ENCODE measurements around the gene ANKZF1. TPM values are rescaled to one million over a fixed set of nuclear protein-coding genes. Genes with fewer than 3 reads are reported as not detected.

The ANKZF1 gene
- total and polyA plus RNA-seq, 2 of the 8 experiments (the other 6 are each of a cell fraction or from before 2014, with no cell fraction given) = 32.5 to 50.1 TPM

GRCh38 chr2:219272995-219273394 lies 43.4 kb downstream of the ANKZF1 start:
- no peak overlapping the region for H4K8ac ChIP-seq (ENCODE audit: extremely low read depth, insufficient read depth, low read length)
- H2BK5ac ChIP-seq (ENCODE audit: low read depth, low read length) = no peak overlapping the region
- peaks cover 2 to 6% (median 4%) of the 10 kb centered on the region in 4 experiments for H3K4me1 ChIP-seq (replicated peaks in 1 of 4; ENCODE audit: control insufficient read depth in 3 of 4, insufficient read depth in 4 of 4, low read length in 3 of 4)
- H3K9me3 ChIP-seq (ENCODE audit: insufficient read depth in 2 of 2, low read depth in 1 of 2, low read length in 1 of 2) = no peaks in the 10 kb centered on the region
- ChIA-PET POLR2A (ENCODE audit: partially characterized antibody) (interaction anchor here (1.7 kb wide), 1 partner anchor 10 kb away, joined by 6 read pairs; no protein-coding TSS in a partner anchor), CTCF (ENCODE audit: partially characterized antibody) (interaction anchor here (1.3 to 2.9 kb wide), 3 partner anchors 11 to 26 kb away, joined by 3 to 12 read pairs (median 8); no protein-coding TSS in a partner anchor)
- no peak overlapping the region for H3K18ac ChIP-seq (ENCODE audit: extremely low read depth, low read length)
- no peak overlapping the region for H3K27ac ChIP-seq (ENCODE audit: low read depth, low read length)
- H3K56ac ChIP-seq (replicated peaks; ENCODE audit: insufficient read length, low read depth, low read length) = no peak overlapping the region
- no peak overlapping the region for H2AK5ac ChIP-seq (ENCODE audit: low read depth, low read length)
- no peaks in the 10 kb centered on the region for H3K36me3 ChIP-seq (ENCODE audit: control insufficient read depth in 2 of 4, insufficient read depth in 4 of 4, low read length in 3 of 4)
- no peak overlapping the region for H2BK120ac ChIP-seq (replicated peaks; ENCODE audit: low read depth, low read length)
- 77% methylated on average over 2 of the region's 2 CpGs; no CpG with 5 or more reads in 1 of the 2 experiments for WGBS, 2 experiments (ENCODE audit: extremely low coverage in 1 of 2, insufficient coverage in 1 of 2, insufficient read length in 1 of 2, insufficient replicate concordance in 2 of 2, low coverage in 1 of 2, low lambda C conversion rate in 2 of 2, missing lambda C conversion rate in 1 of 2)
- no peak overlapping the region for H2BK15ac ChIP-seq (ENCODE audit: low read length)
- H3K4me3 ChIP-seq (ENCODE audit: extremely low read depth in 1 of 4, insufficient read depth in 2 of 4, low read depth in 3 of 4, low read length in 4 of 4) = no peak overlapping the region
- no peak overlapping the region for H3K23ac ChIP-seq (ENCODE audit: insufficient read length)
- H4K5ac ChIP-seq (ENCODE audit: insufficient read length, low read depth, low read length) = no peak overlapping the region
- no peaks in the 10 kb centered on the region for H3K79me1 ChIP-seq (ENCODE audit: low read depth, low read length)
- H4K20me1 ChIP-seq (replicated peaks in 1 of 2; ENCODE audit: control insufficient read depth in 1 of 2, insufficient read depth in 2 of 2, low read length in 2 of 2) = no peaks in the 10 kb centered on the region
- H2BK20ac ChIP-seq (ENCODE audit: low read length) = no peak overlapping the region
- H2BK12ac ChIP-seq (ENCODE audit: low read depth, low read length) = no peak overlapping the region
- no peak overlapping the region for H2AFZ ChIP-seq (ENCODE audit: low read length)
- no peak overlapping the region for H3K4me2 ChIP-seq (ENCODE audit: insufficient read depth in 1 of 2, low read depth in 2 of 2, low read length in 2 of 2)
- no peak overlapping the region for H4K91ac ChIP-seq (replicated peaks; ENCODE audit: insufficient read length, low read length)
- no peaks in the 10 kb centered on the region; the same call in 1 of the 2 replicates for H3K23me2 ChIP-seq (ENCODE audit: low read depth, low read length)
- peaks cover 0 to 3% (median 0%) of the 10 kb centered on the region in 4 experiments; a peak in 3 of 7 replicates for H3K27me3 ChIP-seq (replicated peaks in 1 of 4; ENCODE audit: control insufficient read depth in 3 of 4, extremely low read depth in 1 of 4, insufficient read depth in 3 of 4, low read length in 3 of 4)
- H3K14ac ChIP-seq (ENCODE audit: insufficient read length) = no peak overlapping the region
- DNase-seq (ENCODE audit: low read depth in 1 of 2, low spot score in 2 of 2) (no peak), FAIRE-seq (no peak)
- TF ChIP-seq CTCF (IDR thresholded peaks at IDR 0.05; ENCODE audit: control extremely low read depth in 1 of 3, insufficient read depth in 1 of 3, low read depth in 1 of 3, low read length in 3 of 3) (no peak), NANOG (IDR thresholded peaks at IDR 0.05; ENCODE audit: insufficient read depth, low read depth, low read length, poor library complexity, severe bottlenecking) (no peak), BRCA1 (IDR thresholded peaks at IDR 0.05; ENCODE audit: low read depth, low read length) (no peak), POLR2A (IDR thresholded peaks at IDR 0.05; ENCODE audit: control extremely low read depth in 1 of 2, low read depth in 2 of 2, low read length in 2 of 2) (no peak), ATF3 (IDR thresholded peaks at IDR 0.05; ENCODE audit: insufficient read depth, low read depth, low read length) (no peak), TEAD4 (IDR thresholded peaks at IDR 0.05; ENCODE audit: low read depth, low read length) (no peak), MAFK (IDR thresholded peaks at IDR 0.05; ENCODE audit: low read depth, low read length) (no peak), SP4 (IDR thresholded peaks at IDR 0.05; ENCODE audit: low read length) (no peak), TAF1 (IDR thresholded peaks at IDR 0.05; ENCODE audit: low read depth, low read length) (no peak), EGR1 (IDR thresholded peaks at IDR 0.05; ENCODE audit: borderline replicate concordance, low read depth, low read length) (no peak)
- H3K4ac ChIP-seq (replicated peaks; ENCODE audit: insufficient read length, low read depth, low read length) = no peak overlapping the region
- no peaks in the 10 kb centered on the region for H3K79me2 ChIP-seq (ENCODE audit: control insufficient read depth in 1 of 2, insufficient read depth in 2 of 2, low read length in 2 of 2)
- H3K9ac ChIP-seq (replicated peaks in 1 of 4; ENCODE audit: extremely low read depth in 1 of 4, low read depth in 3 of 4, low read length in 3 of 4) = no peak overlapping the region
